CD4-positive, alpha-beta T cell treated with Interleukin-6 at 100 ng/mL for 8 hours (primary cell): Measurements from ENCODE around the gene MDH2.
"Not testable (repeated sequence)": the region's sequence is repeated elsewhere in the genome, so short reads cannot be mapped to it uniquely, and the experiment has no call there.

Source experiments
- DNase-seq: peaks from one replicate; pipeline ENCODE4 v3.0.0-alpha.2; 2020; ENCODE audit warnings: mixed read lengths, low spot score

The MDH2 gene

GRCh38 chr7:76047811-76048667, at the start of gene MDH2, which contains the start of gene STYXL1:
MDH2 (plus strand) TSS chr7:76048106; CDS start chr7:76048161, 55 bp downstream.
STYXL1 (minus strand) TSS chr7:76048000; CDS start chr7:76030523, 17,477 bp downstream.
- peak; percentile 83 for DNase-seq

- DNase-seq, result no peak
Observed at GRCh38 chr7:76000566-76000965, 47.3 kb upstream of the MDH2 start.

GRCh38 chr7:76002139-76002538, 45.8 kb upstream of the MDH2 start:
- DNase-seq, result no peak

- no peak for DNase-seq
Observed at GRCh38 chr7:76002822-76003221, 45.1 kb upstream of the MDH2 start.

GRCh38 chr7:76003351-76003750, 44.6 kb upstream of the MDH2 start:
- no peak for DNase-seq

- not testable (repeated sequence) for DNase-seq
Observed at GRCh38 chr7:76005004-76005403, 42.9 kb upstream of the MDH2 start.

GRCh38 chr7:76008156-76008687, 39.7 kb upstream of the MDH2 start:
- DNase-seq, result no peak

GRCh38 chr7:76009672-76010600, 38.0 kb upstream of the MDH2 start:
- DNase-seq, result no peak

GRCh38 chr7:76011442-76011861, 36.5 kb upstream of the MDH2 start:
- no peak for DNase-seq

GRCh38 chr7:76016191-76016947, 31.5 kb upstream of the MDH2 start:
- no peak for DNase-seq

- not testable (repeated sequence) for DNase-seq
Observed at GRCh38 chr7:76018520-76018919, 29.4 kb upstream of the MDH2 start.

GRCh38 chr7:76020031-76020714, 27.7 kb upstream of the MDH2 start:
- peak; percentile 56 for DNase-seq

- DNase-seq, result no peak
Observed at GRCh38 chr7:76022026-76022780, 25.7 kb upstream of the MDH2 start.

GRCh38 chr7:76023002-76023401, 24.9 kb upstream of the MDH2 start:
- DNase-seq, result no peak

GRCh38 chr7:76029682-76030081, 18.2 kb upstream of the MDH2 start:
- not testable (repeated sequence) for DNase-seq

- DNase-seq, result no peak
Observed at GRCh38 chr7:76031964-76032363, 15.9 kb upstream of the MDH2 start.

- no peak for DNase-seq
Observed at GRCh38 chr7:76037310-76037709, 10.6 kb upstream of the MDH2 start.

- DNase-seq, result no peak
Observed at GRCh38 chr7:76040126-76040525, 7.8 kb upstream of the MDH2 start.

GRCh38 chr7:76044375-76044865, 3.5 kb upstream of the MDH2 start:
- no peak for DNase-seq

GRCh38 chr7:76047305-76047810, 548 bp upstream of the MDH2 start:
- no peak for DNase-seq
